HCT116 (cell line): Measurements from ENCODE around the gene CNN2. TPM values are rescaled to one million over a fixed set of nuclear protein-coding genes. Genes with fewer than 3 reads are reported as not detected.

ENCODE experiments used
- ATAC-seq: fragments of 200-7000 bp; cut with Tn5 transposase; 2 replicates; pipeline ENCODE4 v1.9.1; 2020; ENCODE audit warnings: mild to moderate bottlenecking, moderate library complexity
- BruUV-seq: library from RNA; stranded (reverse); fragments of 400-500 nt; replicated peaks from 2 replicates; lab custom pipeline; 2021; lab: Mats Ljungman, UMichigan
- CTCF ChIA-PET: fragments of 300-600 bp; sonication (Branson Sonifier 250); formaldehyde crosslinking; loops from one replicate; lab custom pipeline; 2021; ENCODE audit warnings: antibody characterized with exemption; lab: Charles Lee
- POLR2A ChIA-PET: fragments of 300-600, 350-600 bp; sonication (Branson Sonifier 250); formaldehyde crosslinking; loops from one replicate; lab custom pipeline; 2021; ENCODE audit warnings: antibody characterized with exemption; lab: Charles Lee
- RAD21 ChIA-PET, 2 experiments: fragments of 300-600 bp; sonication (Branson Sonifier 250); formaldehyde crosslinking; loops; one replicate each; lab custom pipeline; 2023; ENCODE audit warnings: low total read pairs in 2 of 2; ENCODE audit not compliant: uncharacterized antibody in 2 of 2, unreplicated experiment in 2 of 2, low non-redundant PET in 1 of 2; lab: Charles Lee
- DNase-seq: peaks from one replicate; pipeline ENCODE4 v3.0.0-alpha.2; 2010; ENCODE audit warnings: low read depth, low spot score
- H2AFZ ChIP-seq: fragments of 200-600 bp; shearing (Covaris generic), sonication (generic); 2 replicates; pipeline ENCODE4 v1.6.1; 2017; ENCODE audit warnings: low read depth, mixed run types, mixed read lengths, antibody characterized with exemption, low read length; ENCODE audit not compliant: poor library complexity, severe bottlenecking
- H3K27ac ChIP-seq: 2 replicates; pipeline ENCODE4 v1.5.1; 2012; ENCODE audit warnings: low read depth, low read length
- H3K27me3 ChIP-seq: fragments of 200-600 bp; sonication (generic); 2 replicates; pipeline ENCODE4 v1.6.1; 2016; ENCODE audit warnings: mixed run types, low read length, mixed read lengths; ENCODE audit not compliant: insufficient read depth
- H3K36me3 ChIP-seq, 2 experiments: fragments of 200-500 bp in 1 of 2; fragments of 200-600 bp in 1 of 2; sonication (Bioruptor generic) in 1 of 2; sonication (generic) in 1 of 2; 2 replicates each; pipeline versions ENCODE4 v1.5.1 to v1.6.1; 2014 to 2016; ENCODE audit warnings: low read length in 2 of 2, inconsistent platforms in 1 of 2, mixed read lengths in 1 of 2, mixed run types in 1 of 2; ENCODE audit not compliant: insufficient read depth in 2 of 2, control insufficient read depth in 1 of 2
- H3K4me1 ChIP-seq, 2 experiments: fragments of 200-600 bp in 1 of 2; sonication (generic) in 1 of 2; 2 replicates each; pipeline versions ENCODE4 v1.5.1 to v1.6.1; 2012 to 2017; ENCODE audit warnings: low read length in 2 of 2, inconsistent platforms in 1 of 2, mild to moderate bottlenecking in 1 of 2, mixed read lengths in 1 of 2, mixed run types in 1 of 2, moderate library complexity in 1 of 2; ENCODE audit not compliant: insufficient read depth in 2 of 2, control insufficient read depth in 1 of 2
- H3K4me2 ChIP-seq: fragments of 200-600 bp; sonication (generic); 2 replicates; pipeline ENCODE4 v1.6.1; 2017; ENCODE audit warnings: mixed run types, low read length, mixed read lengths
- H3K4me3 ChIP-seq, 2 experiments: fragments of 200-600 bp in 1 of 2; sonication (generic) in 1 of 2; replicated peaks in 1 of 2; 2 replicates each; pipeline ENCODE4 v1.5.1; 2011 to 2016; ENCODE audit warnings: low read length in 2 of 2, control low read depth in 1 of 2, low read depth in 1 of 2, mild to moderate bottlenecking in 1 of 2, mixed read lengths in 1 of 2, mixed run types in 1 of 2
- H3K79me2 ChIP-seq: fragments of 200-600 bp; sonication (generic); 2 replicates; pipeline ENCODE4 v1.6.1; 2017; ENCODE audit warnings: mild to moderate bottlenecking, mixed run types, low read length, moderate library complexity, mixed read lengths; ENCODE audit not compliant: insufficient read depth
- H3K9ac ChIP-seq: fragments of 200-600 bp; sonication (generic); 2 replicates; pipeline ENCODE4 v1.6.1; 2016; ENCODE audit warnings: low read length, mixed read lengths
- H3K9me2 ChIP-seq: fragments of 200-600 bp; sonication (generic), shearing (Covaris generic); 2 replicates; pipeline ENCODE4 v1.6.1; 2017; ENCODE audit warnings: mixed run types, mild to moderate bottlenecking, moderate library complexity; ENCODE audit not compliant: insufficient read depth
- H3K9me3 ChIP-seq, 2 experiments: fragments of 200-500 bp in 1 of 2; fragments of 200-600 bp in 1 of 2; sonication (Bioruptor generic) in 1 of 2; sonication (generic) in 1 of 2; 2 replicates each; pipeline ENCODE4 v1.6.1; 2014 to 2017; ENCODE audit warnings: low read length in 2 of 2, mixed read lengths in 2 of 2, inconsistent platforms in 1 of 2, low read depth in 1 of 2, mild to moderate bottlenecking in 1 of 2, mixed run types in 1 of 2, moderate library complexity in 1 of 2; ENCODE audit not compliant: control insufficient read depth in 1 of 2, insufficient read depth in 1 of 2
- H4K20me1 ChIP-seq: fragments of 200-600 bp; sonication (generic), shearing (Covaris generic); 2 replicates; pipeline ENCODE4 v1.6.1; 2017; ENCODE audit warnings: mixed run types, mild to moderate bottlenecking, moderate library complexity; ENCODE audit not compliant: insufficient read depth
- CEBPB ChIP-seq: IDR thresholded peaks from 2 replicates; pipeline ENCODE4 v1.6.1; 2012; ENCODE audit warnings: low read depth
- CTCF ChIP-seq, 3 experiments: fragments of 200-600 bp in 1 of 3; sonication (generic) in 1 of 3; IDR thresholded peaks in 2 of 3; conservative IDR thresholded peaks in 1 of 3; 2 replicates each; pipeline ENCODE4 v1.5.1; 2012 to 2017; ENCODE audit warnings: low read depth in 2 of 3, low read length in 2 of 3, antibody characterized with exemption in 1 of 3, borderline replicate concordance in 1 of 3, control low read depth in 1 of 3, mild to moderate bottlenecking in 1 of 3, mixed read lengths in 1 of 3, mixed run types in 1 of 3, moderate library complexity in 1 of 3; ENCODE audit not compliant: insufficient read depth in 1 of 3
- ELF1 ChIP-seq: IDR thresholded peaks from 2 replicates; pipeline ENCODE4 v1.6.1; 2012; ENCODE audit warnings: low read depth, borderline replicate concordance
- EZH2 ChIP-seq: fragments of 200-600 bp; sonication (generic); IDR thresholded peaks from 2 replicates; pipeline ENCODE4 v1.6.1; 2017; ENCODE audit warnings: antibody characterized with exemption, mixed run types
- EZH2phosphoT487 ChIP-seq: fragments of 200-600 bp; IDR thresholded peaks from 2 replicates; pipeline ENCODE4 v1.6.1; 2018; ENCODE audit warnings: antibody characterized with exemption, borderline replicate concordance
- FOSL1 ChIP-seq: IDR thresholded peaks from 2 replicates; pipeline ENCODE4 v1.6.1; 2012; ENCODE audit warnings: low read depth
- JUND ChIP-seq: IDR thresholded peaks from 2 replicates; pipeline ENCODE4 v1.6.1; 2012
- MAX ChIP-seq: IDR thresholded peaks from 2 replicates; pipeline ENCODE4 v1.6.1; 2012
- POLR2A ChIP-seq: IDR thresholded peaks from 2 replicates; pipeline ENCODE4 v1.7.0; 2011; ENCODE audit warnings: borderline replicate concordance; ENCODE audit not compliant: insufficient read depth, insufficient read length; ENCODE audit errors: extremely low read depth
- POLR2AphosphoS5 ChIP-seq: IDR thresholded peaks from 2 replicates; pipeline ENCODE4 v1.6.1; 2011; ENCODE audit warnings: mild to moderate bottlenecking, low read depth, low read length, moderate library complexity
- RAD21 ChIP-seq: IDR thresholded peaks from 2 replicates; pipeline ENCODE4 v1.6.1; 2012; ENCODE audit warnings: low read depth, mild to moderate bottlenecking
- SIN3A ChIP-seq: IDR thresholded peaks from 2 replicates; pipeline ENCODE4 v1.6.1; 2012; ENCODE audit warnings: low read depth
- TCF7L2 ChIP-seq: IDR thresholded peaks from 2 replicates; pipeline ENCODE4 v1.7.0; 2011; ENCODE audit warnings: borderline replicate concordance, inconsistent platforms; ENCODE audit not compliant: insufficient read depth, insufficient read length; ENCODE audit errors: extremely low read depth
- ZFX ChIP-seq: fragments of 450-650 bp; IDR thresholded peaks from 2 replicates; pipeline ENCODE4 v1.6.1; 2017
- intact Hi-C: fragments of 100-400 bp; cut with micrococcal nuclease; formaldehyde crosslinking; loops from 2 replicates; pipeline ENCODE4 v1.10.0; 2022
- total RNA-seq: library from RNA; stranded (reverse); gene quantifications from one replicate; pipeline ENCODE4 v1.2.1, GENCODE V29; 2021; ENCODE audit not compliant: unreplicated experiment
- TF ChIP-seq, protein P1 (sequence below): IDR thresholded peaks from 2 replicates; pipeline ENCODE4 v1.6.1; 2012; ENCODE audit warnings: low read depth

CNN2 gene
- total RNA-seq, 1 experiment from 2014 or later: 212 TPM

- TF ChIP-seq ZFX (no peak), CEBPB (no peak), EZH2 (no peak), FOSL1 (no peak), RAD21 (no peak), ELF1 (no peak), MAX (no peak), POLR2A (no peak), CTCF (IDR thresholded peaks at IDR 0.05 in 2 of 3, conservative IDR thresholded peaks at IDR 0.05 in 1 of 3; ENCODE audit: borderline replicate concordance in 1 of 3, insufficient read depth in 1 of 3, low read depth in 2 of 3, low read length in 2 of 3) (no peak), JUND (no peak), TCF7L2 (no peak), EZH2phosphoT487 (no peak), SIN3A (no peak), POLR2AphosphoS5 (no peak)
- TF ChIP-seq, protein P1, sequence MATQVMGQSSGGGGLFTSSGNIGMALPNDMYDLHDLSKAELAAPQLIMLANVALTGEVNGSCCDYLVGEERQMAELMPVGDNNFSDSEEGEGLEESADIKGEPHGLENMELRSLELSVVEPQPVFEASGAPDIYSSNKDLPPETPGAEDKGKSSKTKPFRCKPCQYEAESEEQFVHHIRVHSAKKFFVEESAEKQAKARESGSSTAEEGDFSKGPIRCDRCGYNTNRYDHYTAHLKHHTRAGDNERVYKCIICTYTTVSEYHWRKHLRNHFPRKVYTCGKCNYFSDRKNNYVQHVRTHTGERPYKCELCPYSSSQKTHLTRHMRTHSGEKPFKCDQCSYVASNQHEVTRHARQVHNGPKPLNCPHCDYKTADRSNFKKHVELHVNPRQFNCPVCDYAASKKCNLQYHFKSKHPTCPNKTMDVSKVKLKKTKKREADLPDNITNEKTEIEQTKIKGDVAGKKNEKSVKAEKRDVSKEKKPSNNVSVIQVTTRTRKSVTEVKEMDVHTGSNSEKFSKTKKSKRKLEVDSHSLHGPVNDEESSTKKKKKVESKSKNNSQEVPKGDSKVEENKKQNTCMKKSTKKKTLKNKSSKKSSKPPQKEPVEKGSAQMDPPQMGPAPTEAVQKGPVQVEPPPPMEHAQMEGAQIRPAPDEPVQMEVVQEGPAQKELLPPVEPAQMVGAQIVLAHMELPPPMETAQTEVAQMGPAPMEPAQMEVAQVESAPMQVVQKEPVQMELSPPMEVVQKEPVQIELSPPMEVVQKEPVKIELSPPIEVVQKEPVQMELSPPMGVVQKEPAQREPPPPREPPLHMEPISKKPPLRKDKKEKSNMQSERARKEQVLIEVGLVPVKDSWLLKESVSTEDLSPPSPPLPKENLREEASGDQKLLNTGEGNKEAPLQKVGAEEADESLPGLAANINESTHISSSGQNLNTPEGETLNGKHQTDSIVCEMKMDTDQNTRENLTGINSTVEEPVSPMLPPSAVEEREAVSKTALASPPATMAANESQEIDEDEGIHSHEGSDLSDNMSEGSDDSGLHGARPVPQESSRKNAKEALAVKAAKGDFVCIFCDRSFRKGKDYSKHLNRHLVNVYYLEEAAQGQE: no peak
- Histone ChIP-seq H3K36me3 (peaks cover 13 to 68% of the 10 kb centered on the region in 2 experiments), H3K27ac (peak overlapping the region; percentile 50; the same call in 1 of the 2 replicates), H3K4me1 (peaks cover 0 to 18% of the 10 kb centered on the region in 2 experiments; a peak in 3 of 4 replicates), H3K4me2 (no peak overlapping the region), H3K9me3 (no peaks in the 10 kb centered on the region), H2AFZ (no peak overlapping the region), H3K27me3 (no peaks in the 10 kb centered on the region), H3K9me2 (no peaks in the 10 kb centered on the region), H3K9ac (no peak overlapping the region), H3K4me3 (no peak overlapping the region), H3K79me2 (peaks cover 16% of the 10 kb centered on the region; the same call in 1 of the 2 replicates), H4K20me1 (peaks cover 6% of the 10 kb centered on the region; the same call in 1 of the 2 replicates)
- CTCF ChIA-PET: no interaction called here
- RAD21 ChIA-PET: interaction anchor here in 1 of 2 experiments (0.6 kb wide), 1 partner anchor 34 kb away, joined by 5 read pairs; no protein-coding TSS in a partner anchor
- DNase-seq (no peak), ATAC-seq (no peak)
- POLR2A ChIA-PET: no interaction called here
- intact Hi-C loops: no loop called here
- no TSS peak for BruUV-seq
These were observed 35.7 kb upstream of the CNN2 start for GRCh38 chr19:990746-991145.
